IPS-18c (cell line): ENCODE data around the gene FBRSL1.

Experiments
- H3K4me3 ChIP-seq: 2 replicates; pipeline ENCODE4 v1.7.0; 2013; ENCODE audit warnings: low read depth, mild to moderate bottlenecking, low read length, moderate library complexity; ENCODE audit not compliant: insufficient read depth
- H3K9me3 ChIP-seq: one replicate; pipeline ENCODE4 v1.6.1; 2013; ENCODE audit warnings: mild to moderate bottlenecking, low read length, moderate library complexity; ENCODE audit not compliant: control insufficient read depth, insufficient read depth

Gene FBRSL1

GRCh38 chr12:132547205-132547740 lies 57.3 kb downstream of the FBRSL1 start:
- H3K9me3 ChIP-seq: no peaks in the 10 kb centered on the region

GRCh38 chr12:132548430-132549058 lies 58.6 kb downstream of the FBRSL1 start:
- no peak overlapping the region for H3K4me3 ChIP-seq
- no peaks in the 10 kb centered on the region for H3K9me3 ChIP-seq

More at GRCh38 chr12:132547205-132547740, 57.3 kb downstream of the FBRSL1 start:
- H3K4me3 ChIP-seq: no peak overlapping the region

DNA sequence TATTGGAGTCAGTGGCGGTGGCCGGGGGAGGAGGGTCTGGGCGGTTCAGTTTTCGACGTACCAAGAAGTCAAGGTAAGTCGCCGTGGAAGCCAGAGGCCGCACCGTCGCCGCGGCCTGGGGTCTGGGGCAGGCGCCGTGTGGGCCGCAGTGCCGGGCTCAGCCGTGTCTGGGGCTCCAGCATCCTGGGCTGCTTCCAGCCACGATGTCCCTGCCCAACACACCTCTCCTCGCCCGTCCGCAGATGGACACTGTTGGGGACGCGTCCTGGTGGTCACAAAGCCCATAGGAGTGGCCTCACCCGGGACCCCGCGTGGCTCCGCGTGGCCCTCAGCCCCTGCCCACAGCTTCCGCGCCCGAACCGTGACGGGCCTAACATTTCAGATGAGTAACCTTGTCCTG lies 59.1 kb downstream of the FBRSL1 start:
- Histone ChIP-seq H3K4me3 (no peak overlapping the region), H3K9me3 (no peaks in the 10 kb centered on the region)

GRCh38 chr12:132550014-132550802 lies 60.3 kb downstream of the FBRSL1 start:
- no peaks in the 10 kb centered on the region for H3K9me3 ChIP-seq
- peak overlapping the region; percentile 41 for H3K4me3 ChIP-seq

DNA sequence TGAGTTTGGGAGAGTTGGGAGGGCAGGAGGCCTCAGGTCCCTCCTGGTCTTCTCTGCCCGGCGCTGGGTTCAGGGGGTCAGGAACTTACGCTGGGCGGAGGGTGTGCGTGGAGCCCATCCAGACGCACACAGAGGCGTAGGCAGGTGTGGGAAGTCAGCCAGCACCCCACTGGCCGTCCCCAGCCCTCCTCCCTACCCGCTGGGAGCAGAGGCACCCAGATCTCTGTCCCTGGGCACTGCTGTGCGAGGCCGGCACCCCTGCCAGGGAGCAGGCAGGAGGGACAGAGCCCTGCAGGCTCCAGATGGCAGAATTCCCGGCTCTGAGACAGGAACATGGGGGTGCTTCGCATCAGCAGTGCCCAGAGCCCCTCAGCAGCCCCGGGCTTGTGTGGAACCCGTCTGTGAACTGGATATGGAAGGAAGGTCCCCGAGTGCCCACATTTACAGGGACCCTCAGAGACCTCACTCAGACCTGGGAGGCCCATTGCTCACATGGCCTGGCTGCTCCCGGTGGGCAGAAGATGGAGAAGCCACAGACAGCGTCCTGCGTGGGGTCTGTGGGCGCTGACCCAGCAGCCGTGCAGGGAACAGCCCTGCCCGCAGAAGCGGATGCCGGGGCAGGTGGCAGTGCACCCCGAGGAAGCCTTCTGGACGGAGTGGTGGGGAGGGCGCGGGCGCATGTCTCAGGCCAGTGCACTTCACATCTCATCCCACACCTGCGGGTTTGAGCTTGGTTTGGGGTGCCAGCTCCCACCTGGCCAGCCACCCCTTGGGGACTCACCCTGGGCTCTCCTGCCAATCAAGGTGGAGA lies 61.1 kb downstream of the FBRSL1 start:
- Histone ChIP-seq H3K9me3 (no peaks in the 10 kb centered on the region), H3K4me3 (no peak overlapping the region)

DNA sequence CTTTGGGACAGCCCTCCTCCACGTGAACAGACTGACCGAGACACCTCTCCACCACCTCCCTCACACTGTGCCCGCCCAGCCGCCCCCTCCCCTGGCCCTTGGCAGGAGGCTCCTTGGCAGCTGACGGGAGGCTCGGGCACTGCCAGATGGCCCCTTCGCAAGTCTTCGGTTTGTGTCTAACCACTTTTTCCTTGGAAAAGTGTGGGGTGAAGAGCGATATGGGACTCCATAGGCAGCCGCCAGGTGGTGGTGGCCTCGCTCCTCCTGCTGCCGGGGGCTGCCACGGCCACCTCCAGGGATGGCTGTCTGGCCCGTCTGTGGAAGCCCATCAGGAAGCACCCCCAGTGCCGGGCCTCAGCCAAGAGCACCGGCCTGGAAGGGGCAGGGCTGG lies 61.7 kb downstream of the FBRSL1 start:
- Histone ChIP-seq H3K4me3 (no peak overlapping the region), H3K9me3 (no peaks in the 10 kb centered on the region)

DNA sequence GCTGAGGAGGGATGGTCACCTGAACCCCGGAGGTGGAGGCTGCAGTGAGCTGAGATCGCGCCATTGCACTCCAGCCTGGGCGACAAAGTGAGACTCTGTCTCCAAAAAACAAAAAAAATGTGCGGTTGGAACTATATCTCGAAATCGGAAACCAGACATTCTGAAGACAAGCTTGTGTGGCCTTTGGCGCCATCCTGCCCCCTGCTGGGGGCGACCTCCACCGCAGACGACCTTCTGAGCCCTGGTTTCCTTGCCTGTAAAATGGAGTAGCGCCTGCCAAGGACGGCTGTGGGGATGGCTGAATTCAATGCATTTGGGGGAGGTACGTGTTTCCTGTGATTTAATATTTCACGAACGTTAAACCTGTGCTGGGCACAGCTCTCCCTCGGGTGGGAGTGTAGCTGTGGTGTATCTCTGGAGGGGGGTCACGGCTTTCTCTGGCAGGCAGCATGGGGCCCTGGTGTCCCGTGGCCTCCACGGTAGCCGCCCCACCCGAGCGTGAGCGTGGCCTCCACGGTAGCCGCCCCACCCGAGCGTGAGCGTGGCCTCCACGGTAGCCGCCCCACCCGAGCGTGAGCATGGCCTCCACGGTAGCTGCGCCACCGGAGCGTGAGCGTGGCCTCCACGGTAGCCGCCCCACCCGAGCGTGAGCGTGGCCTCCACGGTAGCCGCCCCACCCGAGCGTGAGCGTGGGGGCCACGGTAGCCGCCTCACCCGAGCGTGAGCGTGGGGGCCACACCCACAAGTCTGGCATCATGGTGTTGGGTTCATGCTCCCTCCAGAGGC lies 65.1 kb downstream of the FBRSL1 start:
- no peak overlapping the region for H3K4me3 ChIP-seq
- H3K9me3 ChIP-seq: no peaks in the 10 kb centered on the region

DNA sequence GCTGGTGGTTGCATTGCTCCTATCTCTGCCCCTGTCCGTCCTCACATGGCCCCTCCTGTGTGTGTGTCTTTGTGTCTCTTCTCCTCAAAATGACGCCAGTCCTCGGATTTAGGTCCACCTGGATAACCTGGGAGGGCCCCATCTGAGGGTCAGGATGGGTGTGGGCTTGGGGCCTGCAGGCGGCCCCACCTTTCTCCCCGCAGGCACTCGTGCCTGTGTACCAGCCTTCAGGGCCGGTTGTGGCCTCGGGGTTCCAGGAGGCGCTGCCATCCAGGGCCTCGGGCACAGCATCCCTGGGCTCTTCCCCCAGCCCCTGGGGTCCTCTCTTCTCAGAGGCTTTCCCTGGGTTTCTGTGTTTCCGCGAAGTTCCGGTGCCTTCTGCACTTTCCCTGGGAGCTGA lies 65.7 kb downstream of the FBRSL1 start:
- H3K4me3 ChIP-seq: no peak overlapping the region
- no peaks in the 10 kb centered on the region for H3K9me3 ChIP-seq

GRCh38 chr12:132556216-132556615 lies 66.3 kb downstream of the FBRSL1 start:
- Histone ChIP-seq H3K4me3 (no peak overlapping the region), H3K9me3 (no peaks in the 10 kb centered on the region)

GRCh38 chr12:132556801-132557200 lies 66.8 kb downstream of the FBRSL1 start:
- Histone ChIP-seq H3K4me3 (no peak overlapping the region), H3K9me3 (no peaks in the 10 kb centered on the region)

GRCh38 chr12:132557291-132558015 lies 67.5 kb downstream of the FBRSL1 start:
- Histone ChIP-seq H3K4me3 (no peak overlapping the region), H3K9me3 (no peaks in the 10 kb centered on the region)

DNA sequence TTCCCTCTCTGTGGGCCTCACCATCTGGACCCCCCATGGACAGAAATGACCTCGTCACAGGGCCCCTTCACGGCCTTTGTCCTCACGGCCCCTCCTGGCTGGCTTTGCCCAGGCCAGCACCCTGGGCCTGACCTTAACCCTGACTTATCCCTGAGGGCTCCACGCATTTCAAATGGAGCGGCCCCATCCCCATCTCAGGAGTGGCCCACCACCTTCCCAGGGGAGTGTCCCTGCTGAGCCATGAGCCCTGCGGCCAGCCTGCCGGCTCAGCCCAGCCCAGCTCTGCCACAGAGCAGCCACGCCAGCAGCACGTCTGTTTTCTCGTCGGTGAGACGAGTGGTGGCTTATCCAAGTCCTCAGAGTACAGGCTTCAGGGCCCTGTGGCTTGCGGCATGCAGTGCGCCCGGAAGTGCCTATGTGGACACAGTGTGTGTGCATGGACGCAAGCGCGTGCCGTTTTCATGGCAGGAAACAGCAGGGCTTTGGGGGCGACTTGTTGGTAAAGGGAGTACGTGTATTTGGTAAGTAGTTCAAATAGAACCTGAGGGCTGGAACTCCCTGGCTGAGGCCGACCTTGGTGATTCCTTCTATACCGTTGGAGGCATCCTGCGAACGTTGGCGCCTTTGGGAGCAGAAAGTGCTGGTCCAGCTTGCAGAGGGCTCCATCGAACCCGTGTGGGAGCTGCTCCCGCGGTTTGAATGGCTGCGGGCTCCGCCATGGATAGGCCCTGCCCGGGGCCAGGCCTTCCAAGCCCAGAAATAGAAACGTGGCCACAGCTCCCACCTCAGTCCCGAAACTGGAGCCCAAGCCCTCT lies 68.3 kb downstream of the FBRSL1 start:
- no peak overlapping the region for H3K4me3 ChIP-seq
- H3K9me3 ChIP-seq: no peaks in the 10 kb centered on the region

DNA sequence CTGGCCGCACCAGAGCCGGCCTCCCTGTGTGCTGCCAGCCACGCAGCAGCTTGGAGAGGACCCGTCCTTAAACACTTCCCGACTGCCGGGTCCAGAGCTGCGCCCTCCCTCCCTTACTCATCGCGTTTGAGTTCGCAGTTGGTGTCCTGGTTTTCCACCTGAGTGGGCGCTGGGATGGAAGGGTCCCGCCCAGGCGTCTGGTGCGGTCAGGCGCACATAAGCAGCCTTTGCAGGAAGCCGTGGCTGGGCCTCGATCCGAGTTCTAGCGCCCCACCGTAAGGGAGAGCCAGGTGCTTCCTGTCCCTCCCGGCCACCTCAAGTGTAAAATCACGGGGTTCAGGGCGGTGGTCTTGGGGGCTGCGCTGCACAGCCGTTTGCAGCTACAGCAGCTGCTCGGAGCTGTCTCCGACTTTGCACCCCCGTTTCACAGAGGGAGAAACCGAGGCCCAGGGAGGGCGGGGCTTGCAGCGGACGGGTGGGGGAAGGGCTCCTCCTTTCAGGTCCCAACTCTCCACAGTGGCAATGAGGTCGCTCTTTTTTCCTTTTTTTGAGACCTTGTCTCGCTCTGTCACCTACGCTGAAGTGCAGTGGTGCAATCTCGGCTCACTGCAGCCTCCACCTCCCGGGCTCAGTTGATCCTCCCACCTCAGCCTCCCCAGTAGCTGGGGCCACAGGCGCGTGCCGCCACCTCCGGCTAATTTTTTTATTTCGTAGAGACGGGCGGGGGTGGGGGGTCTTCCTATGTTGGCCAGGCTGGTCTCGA lies 69.1 kb downstream of the FBRSL1 start:
- H3K4me3 ChIP-seq: peak overlapping the region; percentile 64; the same call in 1 of the 2 replicates
- no peaks in the 10 kb centered on the region for H3K9me3 ChIP-seq

GRCh38 chr12:132559652-132560363 lies 69.9 kb downstream of the FBRSL1 start:
- no peaks in the 10 kb centered on the region for H3K9me3 ChIP-seq
- H3K4me3 ChIP-seq: peak overlapping the region; percentile 94

- Histone ChIP-seq H3K4me3 (peak overlapping the region; percentile 94), H3K9me3 (no peaks in the 10 kb centered on the region)
Measured at GRCh38 chr12:132560364-132560613, 70.3 kb downstream of the FBRSL1 start.
